Measurements from ENCODE around the gene TM9SF1. TPM values are rescaled to one million over a fixed set of nuclear protein-coding genes. Genes with fewer than 3 reads are reported as not detected.

TM9SF1 gene
- total RNA-seq, 1 experiment from 2014 or later = 44.7 TPM

- in situ Hi-C loops (cut with HindIII; ENCODE audit: low pct_unique_long_range_greater_than_20kb, low sequenced_read_pairs) (no loop called here), intact Hi-C loops (cut with micrococcal nuclease; ENCODE audit: unreplicated experiment) (no loop called here)
- no peaks in the 10 kb centered on the region for H3K9me3 ChIP-seq (ENCODE audit: control insufficient read depth, insufficient read depth, low read depth, low read length)
- peaks cover 5% of the 10 kb centered on the region for H3K36me3 ChIP-seq (ENCODE audit: control insufficient read depth, insufficient read depth, low read length)
- peak; percentile 96 for ATAC-seq
- POLR2A ChIA-PET = interaction anchor here (0.7 kb wide), 1 partner anchor 157 kb away, joined by 8 read pairs; no protein-coding TSS in a partner anchor
- H3K4me1 ChIP-seq (ENCODE audit: control insufficient read depth, insufficient read depth, low read length) = peaks cover 9% of the 10 kb centered on the region
- CTCF ChIA-PET = interaction anchor here (1.0 kb wide), 1 partner anchor 29 kb away, joined by 4 read pairs; the partner anchor contains the start of gene TINF2
- no TSS peak for BruUV-seq (replicated peaks)
- TF ChIP-seq SIN3A (IDR thresholded peaks at IDR 0.05; ENCODE audit: borderline replicate concordance, insufficient read depth, low read depth, low read length) (no peak), POLR2AphosphoS5 (IDR thresholded peaks at IDR 0.05; ENCODE audit: low read depth, low read length) (peak; percentile 91), CTCF (IDR thresholded peaks at IDR 0.05) (no peak)
- peak; percentile 73 for DNase-seq (ENCODE audit: low read depth, low spot score)
- H3K4me3 ChIP-seq (ENCODE audit: low read depth in 2 of 2, low read length in 2 of 2) = peak within 1 kb of the TSS; percentile 72 to 84
- H3K27me3 ChIP-seq (ENCODE audit: control insufficient read depth, insufficient read depth, low read length) = no peaks in the 10 kb centered on the region
- H3K27ac ChIP-seq (ENCODE audit: low read length) = peak within 1 kb of the TSS; percentile 96
These were observed 18.0 kb upstream of the TM9SF1 start, which contains the start of gene CHMP4A for GRCh38 chr14:24212924-24213865. Gene CHMP4A (minus strand): TSS chr14:24213488. CDS start chr14:24213439, 49 bp downstream.

GRCh38 chr14:24211311-24211710, 16.1 kb upstream of the TM9SF1 start:
- in situ Hi-C loops (cut with HindIII; ENCODE audit: low pct_unique_long_range_greater_than_20kb, low sequenced_read_pairs) = no loop called here
- DNase-seq (ENCODE audit: low read depth, low spot score) (no peak), ATAC-seq (no peak)
- Histone ChIP-seq H3K27ac (ENCODE audit: low read length) (no peak overlapping the region), H3K27me3 (ENCODE audit: control insufficient read depth, insufficient read depth, low read length) (no peaks in the 10 kb centered on the region), H3K9me3 (ENCODE audit: control insufficient read depth, insufficient read depth, low read depth, low read length) (no peaks in the 10 kb centered on the region), H3K4me1 (ENCODE audit: control insufficient read depth, insufficient read depth, low read length) (peaks cover 9% of the 10 kb centered on the region), H3K4me3 (ENCODE audit: low read depth in 2 of 2, low read length in 2 of 2) (no peak overlapping the region), H3K36me3 (ENCODE audit: control insufficient read depth, insufficient read depth, low read length) (peaks cover 2% of the 10 kb centered on the region; the same call in 1 of the 2 replicates)
- no TSS peak for BruUV-seq (replicated peaks)
- TF ChIP-seq REST (IDR thresholded peaks at IDR 0.05; ENCODE audit: insufficient read depth in 1 of 2, low read depth in 2 of 2, low read length in 1 of 2) (no peak), CTCF (IDR thresholded peaks at IDR 0.05) (no peak), SIN3A (IDR thresholded peaks at IDR 0.05; ENCODE audit: borderline replicate concordance, insufficient read depth, low read depth, low read length) (no peak), TCF7L2 (IDR thresholded peaks at IDR 0.05; ENCODE audit: low read depth, low read length) (no peak), POLR2AphosphoS5 (IDR thresholded peaks at IDR 0.05; ENCODE audit: low read depth, low read length) (no peak)
- POLR2A ChIA-PET = no interaction called here
- intact Hi-C loops (cut with micrococcal nuclease; ENCODE audit: unreplicated experiment) = no loop called here
- CTCF ChIA-PET = no interaction called here

Measured in Panc1 (cell line).